Thoracic aorta (tissue), 2 donors: ENCODE data around the gene TRERF1. TPM values are rescaled to one million over a fixed set of nuclear protein-coding genes. Genes with fewer than 3 reads are reported as not detected.

Experiments used
- ATAC-seq: fragments of 150-250 bp; one replicate; pipeline ENCODE4 v1.8.0; 2017; ENCODE audit warnings: low read depth; ENCODE audit not compliant: insufficient number of reproducible peaks, low FRiP score
- DNase-seq: peaks from one replicate; pipeline ENCODE4 v3.0.0-alpha.2; 2020; ENCODE audit warnings: low spot score
- H3K27ac ChIP-seq, 2 donors: fragments of 200-600 bp; sonication (generic); 1 replicate in 1 of 2; 2 replicates in 1 of 2; pipeline ENCODE4 v1.5.1; 2016; ENCODE audit warnings: mild to moderate bottlenecking in 2 of 2, moderate library complexity in 2 of 2
- H3K27me3 ChIP-seq: fragments of 200-600 bp; sonication (generic); replicated peaks from 2 replicates; pipeline ENCODE4 v1.6.0; 2016; ENCODE audit warnings: mild to moderate bottlenecking; ENCODE audit not compliant: insufficient read depth
- H3K36me3 ChIP-seq: fragments of 200-600 bp; sonication (generic); one replicate; pipeline ENCODE4 v1.5.1; 2016
- H3K4me1 ChIP-seq, 2 donors: fragments of 200-600 bp; sonication (generic); 1 replicate in 1 of 2; 2 replicates in 1 of 2; pipeline versions ENCODE4 v1.5.1 to v1.6.0; 2016; ENCODE audit warnings: low read depth in 2 of 2, mild to moderate bottlenecking in 1 of 2; ENCODE audit not compliant: control insufficient read depth in 1 of 2
- H3K4me3 ChIP-seq: fragments of 200-600 bp; sonication (generic); 2 replicates; pipeline ENCODE4 v1.5.1; 2016; ENCODE audit warnings: mild to moderate bottlenecking
- H3K9me3 ChIP-seq: fragments of 200-600 bp; sonication (generic); 2 replicates; pipeline ENCODE4 v1.5.1; 2016
- total RNA-seq, 2 donors: library from RNA; depleted of rRNA; stranded (reverse); fragments of >200 nt; gene quantifications; one replicate each; pipeline versions ENCODE4 v1.1.0 to v1.2.3, GENCODE V29; 2016
- TF ChIP-seq, protein P1 (sequence below): fragments of 200-600 bp; sonication (generic); IDR thresholded peaks from one replicate; pipeline ENCODE4 v1.5.1; 2019; ENCODE audit warnings: antibody characterized with exemption

TRERF1 gene
- total RNA-seq, 2 donors from 2014 or later, result 4.6 to 5.0 TPM

DNA sequence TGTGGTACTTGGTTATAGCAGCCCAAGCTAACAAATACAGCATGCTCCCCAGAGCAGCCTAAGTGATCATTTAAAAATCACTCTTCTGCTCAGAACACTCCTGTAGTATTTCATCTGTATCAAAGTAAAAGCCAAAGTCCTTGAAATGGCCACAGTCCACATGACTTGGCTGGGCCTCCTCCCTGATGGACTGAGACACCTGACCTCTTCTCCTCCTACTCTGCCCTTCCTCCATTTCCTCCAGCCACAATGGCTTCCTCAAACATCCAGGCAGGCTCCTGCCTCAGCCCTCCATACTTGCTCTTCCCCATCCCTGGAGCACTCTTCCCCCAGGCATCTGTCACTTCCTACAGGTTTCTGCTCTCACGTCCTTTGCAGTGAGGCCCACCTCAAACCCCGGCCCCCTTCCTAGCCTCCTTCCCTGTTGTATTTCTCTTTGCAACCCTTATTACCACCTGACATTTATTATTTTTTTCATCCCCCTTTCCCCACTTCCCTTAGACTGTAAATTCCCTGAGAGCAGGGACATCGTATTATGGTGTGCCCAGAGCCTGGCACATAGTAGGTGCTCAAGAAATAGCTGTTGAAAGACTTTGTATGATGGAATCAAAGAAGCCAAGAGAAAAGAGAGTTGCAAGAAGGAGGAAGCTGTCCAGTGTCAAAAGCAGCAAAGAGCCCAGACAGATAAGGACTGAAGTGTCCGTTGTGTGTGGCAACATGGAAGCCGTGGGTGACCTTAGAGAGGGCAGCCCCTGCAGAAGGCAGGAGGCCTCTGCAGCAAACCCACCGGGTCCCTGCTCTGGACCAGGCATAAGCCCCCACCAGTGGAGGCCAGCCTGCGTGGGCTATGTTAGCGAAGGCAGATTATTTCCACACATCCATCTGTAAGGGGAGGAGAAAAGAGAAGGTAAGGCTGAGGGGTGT, 87.5 kb downstream of the TRERF1 start:
- no peak overlapping the region for H3K4me3 ChIP-seq
- H3K9me3 ChIP-seq, result no peaks in the 10 kb centered on the region
- DNase-seq (no peak), ATAC-seq (no peak)
- no peaks in the 10 kb centered on the region for H3K27me3 ChIP-seq
- no peak overlapping the region for H3K27ac ChIP-seq
- no peaks in the 10 kb centered on the region for H3K36me3 ChIP-seq
- no peaks in the 10 kb centered on the region for H3K4me1 ChIP-seq
- TF ChIP-seq, protein P1, sequence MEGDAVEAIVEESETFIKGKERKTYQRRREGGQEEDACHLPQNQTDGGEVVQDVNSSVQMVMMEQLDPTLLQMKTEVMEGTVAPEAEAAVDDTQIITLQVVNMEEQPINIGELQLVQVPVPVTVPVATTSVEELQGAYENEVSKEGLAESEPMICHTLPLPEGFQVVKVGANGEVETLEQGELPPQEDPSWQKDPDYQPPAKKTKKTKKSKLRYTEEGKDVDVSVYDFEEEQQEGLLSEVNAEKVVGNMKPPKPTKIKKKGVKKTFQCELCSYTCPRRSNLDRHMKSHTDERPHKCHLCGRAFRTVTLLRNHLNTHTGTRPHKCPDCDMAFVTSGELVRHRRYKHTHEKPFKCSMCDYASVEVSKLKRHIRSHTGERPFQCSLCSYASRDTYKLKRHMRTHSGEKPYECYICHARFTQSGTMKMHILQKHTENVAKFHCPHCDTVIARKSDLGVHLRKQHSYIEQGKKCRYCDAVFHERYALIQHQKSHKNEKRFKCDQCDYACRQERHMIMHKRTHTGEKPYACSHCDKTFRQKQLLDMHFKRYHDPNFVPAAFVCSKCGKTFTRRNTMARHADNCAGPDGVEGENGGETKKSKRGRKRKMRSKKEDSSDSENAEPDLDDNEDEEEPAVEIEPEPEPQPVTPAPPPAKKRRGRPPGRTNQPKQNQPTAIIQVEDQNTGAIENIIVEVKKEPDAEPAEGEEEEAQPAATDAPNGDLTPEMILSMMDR, result no peak

DNA sequence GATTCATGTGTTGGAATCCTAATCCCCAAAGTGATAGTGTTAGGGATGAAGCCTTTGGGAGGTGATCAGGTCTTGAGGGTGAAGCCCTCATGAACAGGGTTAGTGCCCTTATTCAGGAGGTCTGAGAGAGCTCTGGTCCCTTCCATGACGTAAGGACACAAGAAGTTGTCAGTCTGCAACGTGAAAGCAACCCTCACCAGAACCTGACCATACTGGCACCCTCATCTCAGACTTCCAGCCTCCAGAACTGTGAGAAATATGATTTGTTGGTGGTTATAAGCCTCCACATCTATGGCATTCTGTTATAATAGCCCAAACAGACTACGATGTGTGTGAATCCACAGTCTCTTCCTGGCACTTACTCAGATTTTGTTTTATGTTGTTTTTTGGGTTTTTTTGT, 90.7 kb downstream of the TRERF1 start:
- Histone ChIP-seq H3K4me1 (no peaks in the 10 kb centered on the region), H3K4me3 (no peak overlapping the region), H3K36me3 (no peaks in the 10 kb centered on the region), H3K9me3 (no peaks in the 10 kb centered on the region), H3K27me3 (no peaks in the 10 kb centered on the region), H3K27ac (no peak overlapping the region)
- TF ChIP-seq, protein P1, result no peak
- DNase-seq (no peak), ATAC-seq (no peak)

DNA sequence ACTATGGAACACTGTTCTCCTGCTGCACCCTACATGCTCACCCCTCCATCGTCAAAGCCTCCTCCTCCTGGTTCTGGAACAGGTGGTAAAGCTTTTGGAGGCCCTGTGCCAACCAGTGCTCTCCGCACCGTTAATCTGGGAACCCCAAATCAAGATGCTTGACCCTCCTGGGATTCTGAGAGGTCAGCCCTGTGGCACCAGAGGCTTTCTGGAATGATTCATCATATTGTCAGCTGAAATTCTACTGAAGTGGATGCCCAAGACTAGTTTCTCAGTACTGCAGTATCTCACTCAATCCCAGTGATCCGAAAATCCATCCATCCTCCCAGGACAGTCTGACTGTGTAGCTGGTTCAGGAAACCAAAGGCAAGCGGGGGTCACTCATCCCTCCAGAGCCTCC, 92.7 kb downstream of the TRERF1 start:
- Histone ChIP-seq H3K27me3 (no peaks in the 10 kb centered on the region), H3K27ac (no peak overlapping the region), H3K4me3 (no peak overlapping the region), H3K9me3 (no peaks in the 10 kb centered on the region), H3K36me3 (no peaks in the 10 kb centered on the region), H3K4me1 (no peaks in the 10 kb centered on the region)
- TF ChIP-seq, protein P1, result no peak
- no peak for ATAC-seq
- DNase-seq, result no peak

DNA sequence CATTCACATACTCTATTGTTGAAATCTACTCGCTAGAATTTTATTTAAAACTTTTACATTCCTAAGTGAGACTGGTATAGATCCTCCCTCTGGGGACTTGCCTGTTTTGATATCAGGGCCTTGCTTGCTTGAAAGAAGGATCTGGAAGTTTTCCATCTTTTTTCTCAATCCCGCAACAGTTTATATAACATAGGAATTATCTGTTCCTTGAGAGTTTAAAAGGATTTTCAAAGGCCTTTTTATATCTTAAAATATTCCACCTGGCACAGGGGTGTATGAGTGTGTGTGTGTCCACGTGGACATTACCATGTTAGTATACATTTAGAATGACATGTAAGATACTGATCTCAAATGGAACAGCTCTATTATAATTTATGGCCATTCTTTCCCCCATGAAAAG, 96.3 kb downstream of the TRERF1 start:
- no peak overlapping the region for H3K4me3 ChIP-seq
- no peaks in the 10 kb centered on the region for H3K4me1 ChIP-seq
- H3K9me3 ChIP-seq, result no peaks in the 10 kb centered on the region
- DNase-seq (no peak), ATAC-seq (no peak)
- TF ChIP-seq, protein P1, result no peak
- H3K27me3 ChIP-seq, result no peaks in the 10 kb centered on the region
- no peaks in the 10 kb centered on the region for H3K36me3 ChIP-seq
- no peak overlapping the region for H3K27ac ChIP-seq

DNA sequence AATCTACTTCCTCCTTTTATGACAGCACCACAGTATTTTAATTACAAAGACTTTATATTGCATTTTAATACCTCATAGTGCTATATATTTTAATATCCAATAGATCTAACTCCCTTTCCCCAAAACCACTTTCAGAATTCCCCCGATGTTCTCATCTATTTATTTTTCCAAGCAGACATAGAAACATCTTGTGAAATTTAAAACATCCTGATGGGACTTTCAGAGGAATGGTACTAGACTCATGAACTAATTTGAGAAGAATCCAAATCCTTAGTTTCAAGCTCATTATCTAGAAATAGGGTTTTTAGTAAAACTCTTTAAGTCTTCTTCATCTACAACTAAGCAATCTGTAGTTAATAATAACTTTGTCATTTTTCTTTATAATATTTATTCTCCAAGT, 97.0 kb downstream of the TRERF1 start:
- ATAC-seq (no peak), DNase-seq (no peak)
- H3K36me3 ChIP-seq, result no peaks in the 10 kb centered on the region
- H3K9me3 ChIP-seq, result no peaks in the 10 kb centered on the region
- H3K27ac ChIP-seq, result no peak overlapping the region
- no peaks in the 10 kb centered on the region for H3K27me3 ChIP-seq
- TF ChIP-seq, protein P1, result no peak
- no peaks in the 10 kb centered on the region for H3K4me1 ChIP-seq
- H3K4me3 ChIP-seq, result no peak overlapping the region
